ENCODE data around the gene KRT73. TPM values are rescaled to one million over a fixed set of nuclear protein-coding genes. Genes with fewer than 3 reads are reported as not detected.
A peak's percentile ranks its signal among the peaks of the same experiment; 100 is the strongest.

The KRT73 gene
- total RNA-seq, 1 donor from 2014 or later: not detected

GRCh38 chr12:52629281-52630007 is 11.1 kb upstream of the KRT73 start:
- intact Hi-C loops (cut with micrococcal nuclease): no loop called here
- no peaks in the 10 kb centered on the region for H3K36me3 Mint-ChIP-seq (ENCODE audit: low read depth)
- H3K27ac Mint-ChIP-seq: no peak overlapping the region
- H3K4me3 Mint-ChIP-seq: no peak overlapping the region
- peaks cover 49% of the 10 kb centered on the region for H3K4me1 Mint-ChIP-seq (ENCODE audit: low read depth)
- peaks cover 9% of the 10 kb centered on the region for H3K27me3 Mint-ChIP-seq (ENCODE audit: insufficient read depth)
- DNase-seq (ENCODE audit: low spot score): no peak
- no peaks in the 10 kb centered on the region for H3K9me3 Mint-ChIP-seq

- no peaks in the 10 kb centered on the region for H3K36me3 Mint-ChIP-seq (ENCODE audit: low read depth)
- intact Hi-C loops (cut with micrococcal nuclease): no loop called here
- no peak for DNase-seq (ENCODE audit: low spot score)
- peaks cover 43% of the 10 kb centered on the region for H3K4me1 Mint-ChIP-seq (ENCODE audit: low read depth)
- H3K27ac Mint-ChIP-seq: no peak overlapping the region
- H3K9me3 Mint-ChIP-seq: no peaks in the 10 kb centered on the region
- no peak overlapping the region for H3K4me3 Mint-ChIP-seq
- peaks cover 16% of the 10 kb centered on the region for H3K27me3 Mint-ChIP-seq (ENCODE audit: insufficient read depth)
Measured at GRCh38 chr12:52628841-52629240, 10.5 kb upstream of the KRT73 start.

- intact Hi-C loops (cut with micrococcal nuclease): no loop called here
- Mint-ChIP-seq H3K9me3 (no peaks in the 10 kb centered on the region), H3K27me3 (ENCODE audit: insufficient read depth) (peaks cover 16% of the 10 kb centered on the region), H3K4me1 (ENCODE audit: low read depth) (peaks cover 37% of the 10 kb centered on the region), H3K4me3 (no peak overlapping the region), H3K27ac (no peak overlapping the region), H3K36me3 (ENCODE audit: low read depth) (no peaks in the 10 kb centered on the region)
- no peak for DNase-seq (ENCODE audit: low spot score)
Measured at GRCh38 chr12:52628111-52628507, 9.8 kb upstream of the KRT73 start.

- Mint-ChIP-seq H3K27me3 (ENCODE audit: insufficient read depth) (peaks cover 21% of the 10 kb centered on the region), H3K4me3 (no peak overlapping the region), H3K4me1 (ENCODE audit: low read depth) (peaks cover 34% of the 10 kb centered on the region), H3K27ac (no peak overlapping the region), H3K9me3 (no peaks in the 10 kb centered on the region), H3K36me3 (ENCODE audit: low read depth) (no peaks in the 10 kb centered on the region)
- no peak for DNase-seq (ENCODE audit: low spot score)
- intact Hi-C loops (cut with micrococcal nuclease): no loop called here
Measured at GRCh38 chr12:52627395-52628110, 9.2 kb upstream of the KRT73 start.

GRCh38 chr12:52622349-52622748 is 4.0 kb upstream of the KRT73 start:
- no peak overlapping the region for H3K4me3 Mint-ChIP-seq
- peaks cover 2% of the 10 kb centered on the region for H3K36me3 Mint-ChIP-seq (ENCODE audit: low read depth)
- peaks cover 21% of the 10 kb centered on the region for H3K27me3 Mint-ChIP-seq (ENCODE audit: insufficient read depth)
- intact Hi-C loops (cut with micrococcal nuclease): no loop called here
- no peak overlapping the region for H3K27ac Mint-ChIP-seq
- peaks cover 7% of the 10 kb centered on the region for H3K4me1 Mint-ChIP-seq (ENCODE audit: low read depth)
- DNase-seq (ENCODE audit: low spot score): no peak
- H3K9me3 Mint-ChIP-seq: no peaks in the 10 kb centered on the region

GRCh38 chr12:52618866-52619265 is 507 bp upstream of the KRT73 start:
- no peak overlapping the region for H3K4me3 Mint-ChIP-seq
- H3K4me1 Mint-ChIP-seq (ENCODE audit: low read depth): peaks cover 31% of the 10 kb centered on the region
- H3K9me3 Mint-ChIP-seq: no peaks in the 10 kb centered on the region
- H3K27ac Mint-ChIP-seq: no peak overlapping the region
- peaks cover 6% of the 10 kb centered on the region for H3K27me3 Mint-ChIP-seq (ENCODE audit: insufficient read depth)
- no peak for DNase-seq (ENCODE audit: low spot score)
- peaks cover 3% of the 10 kb centered on the region for H3K36me3 Mint-ChIP-seq (ENCODE audit: low read depth)
- intact Hi-C loops (cut with micrococcal nuclease): no loop called here

GRCh38 chr12:52617403-52617785 is 965 bp downstream of the KRT73 start:
- intact Hi-C loops (cut with micrococcal nuclease): no loop called here
- H3K4me1 Mint-ChIP-seq (ENCODE audit: low read depth): peaks cover 45% of the 10 kb centered on the region

GRCh38 chr12:52616680-52617402 is 1.5 kb downstream of the KRT73 start:
- no peak for DNase-seq (ENCODE audit: low spot score)
- H3K9me3 Mint-ChIP-seq: no peaks in the 10 kb centered on the region
- no peaks in the 10 kb centered on the region for H3K27me3 Mint-ChIP-seq (ENCODE audit: insufficient read depth)
- intact Hi-C loops (cut with micrococcal nuclease): no loop called here
- H3K4me1 Mint-ChIP-seq (ENCODE audit: low read depth): peaks cover 51% of the 10 kb centered on the region
- H3K4me3 Mint-ChIP-seq: no peak overlapping the region
- no peak overlapping the region for H3K27ac Mint-ChIP-seq
- H3K36me3 Mint-ChIP-seq (ENCODE audit: low read depth): peaks cover 3% of the 10 kb centered on the region

More at GRCh38 chr12:52617403-52617785, 965 bp downstream of the KRT73 start:
- H3K36me3 Mint-ChIP-seq (ENCODE audit: low read depth): peaks cover 3% of the 10 kb centered on the region
- no peaks in the 10 kb centered on the region for H3K27me3 Mint-ChIP-seq (ENCODE audit: insufficient read depth)
- H3K9me3 Mint-ChIP-seq: no peaks in the 10 kb centered on the region
- no peak for DNase-seq (ENCODE audit: low spot score)
- no peak overlapping the region for H3K27ac Mint-ChIP-seq
- no peak overlapping the region for H3K4me3 Mint-ChIP-seq

- Mint-ChIP-seq H3K27ac (peak overlapping the region; percentile 7), H3K4me3 (no peak overlapping the region), H3K9me3 (no peaks in the 10 kb centered on the region), H3K27me3 (ENCODE audit: insufficient read depth) (no peaks in the 10 kb centered on the region), H3K36me3 (ENCODE audit: low read depth) (peaks cover 3% of the 10 kb centered on the region), H3K4me1 (ENCODE audit: low read depth) (peaks cover 59% of the 10 kb centered on the region)
- no peak for DNase-seq (ENCODE audit: low spot score)
- intact Hi-C loops (cut with micrococcal nuclease): no loop called here
Measured at GRCh38 chr12:52615912-52616311, 2.4 kb downstream of the KRT73 start.

GRCh38 chr12:52615208-52615868 is 3.0 kb downstream of the KRT73 start:
- Mint-ChIP-seq H3K4me1 (ENCODE audit: low read depth) (peaks cover 64% of the 10 kb centered on the region), H3K27me3 (ENCODE audit: insufficient read depth) (no peaks in the 10 kb centered on the region), H3K36me3 (ENCODE audit: low read depth) (peaks cover 2% of the 10 kb centered on the region), H3K9me3 (no peaks in the 10 kb centered on the region), H3K4me3 (no peak overlapping the region), H3K27ac (no peak overlapping the region)
- intact Hi-C loops (cut with micrococcal nuclease): no loop called here
- DNase-seq (ENCODE audit: low spot score): no peak

GRCh38 chr12:52614381-52615207 is 3.8 kb downstream of the KRT73 start:
- DNase-seq (ENCODE audit: low spot score): no peak
- no peak overlapping the region for H3K27ac Mint-ChIP-seq

GRCh38 chr12:52613384-52614030 is 4.9 kb downstream of the KRT73 start:
- Mint-ChIP-seq H3K27me3 (ENCODE audit: insufficient read depth) (no peaks in the 10 kb centered on the region), H3K9me3 (no peaks in the 10 kb centered on the region), H3K4me1 (ENCODE audit: low read depth) (peaks cover 82% of the 10 kb centered on the region), H3K27ac (no peak overlapping the region), H3K4me3 (no peak overlapping the region), H3K36me3 (ENCODE audit: low read depth) (peaks cover 2% of the 10 kb centered on the region)
- DNase-seq (ENCODE audit: low spot score): no peak
- intact Hi-C loops (cut with micrococcal nuclease): no loop called here

More at GRCh38 chr12:52614381-52615207, 3.8 kb downstream of the KRT73 start:
- Mint-ChIP-seq H3K4me1 (ENCODE audit: low read depth) (peaks cover 71% of the 10 kb centered on the region), H3K27me3 (ENCODE audit: insufficient read depth) (no peaks in the 10 kb centered on the region), H3K4me3 (no peak overlapping the region), H3K36me3 (ENCODE audit: low read depth) (peaks cover 2% of the 10 kb centered on the region), H3K9me3 (no peaks in the 10 kb centered on the region)
- intact Hi-C loops (cut with micrococcal nuclease): no loop called here

All from activated T-helper 1 cell treated with anti-CD3 and anti-CD28 coated beads, Interleukin-12 subunit alpha, Interleukin-12 subunit beta, Interleukin-2, Interleukin-4 antibody, amounts not matched to agents 30 ng/mL and 10 ng/mL and 1 ng/mL, durations not matched to agents 14 hours and 24 hours and 36 hours (primary cell).